A549 (cell line): ENCODE data around the gene NLRC5. TPM values are rescaled to one million over a fixed set of nuclear protein-coding genes. Genes with fewer than 3 reads are reported as not detected.
"Not testable (repeated sequence)": the region's sequence is repeated elsewhere in the genome, so short reads cannot be mapped to it uniquely, and the experiment has no call there.

Experiments used
- ATAC-seq, 2 experiments: fragments of 200-7000 bp in 1 of 2; fragments of >200 bp in 1 of 2; cut with Nextera tagmentation in 1 of 2; cut with Tn5 transposase in 1 of 2; 3 replicates each; pipeline versions ENCODE4 v1.8.0 to v1.9.1; 2018 to 2020; ENCODE audit warnings: mild to moderate bottlenecking in 1 of 2, moderate library complexity in 1 of 2
- CTCF ChIA-PET: fragments of 300-600 bp; sonication (Branson Sonifier 250); formaldehyde crosslinking; extraction: SDS; loops from one replicate; lab custom pipeline; 2021; ENCODE audit warnings: antibody characterized with exemption, inconsistent platforms; lab: Yijun Ruan, JAX
- POLR2A ChIA-PET: fragments of 350-600 bp; formaldehyde crosslinking; extraction: SDS; loops from one replicate; lab custom pipeline; 2021; ENCODE audit warnings: antibody characterized with exemption, inconsistent platforms; lab: Yijun Ruan, JAX
- DNase-seq, 2 experiments: peaks; one replicate each; pipeline versions ENCODE4 v3.0.0 to v3.0.0-alpha.2; 2011 to 2016; ENCODE audit warnings: low read depth in 1 of 2, low spot score in 1 of 2
- FAIRE-seq: peaks from 2 replicates; lab custom pipeline; 2011; peaks lifted over from hg19 to GRCh38; lab: Jason Lieb, UNC
- H3K27ac ChIP-seq, 2 experiments: fragments of >200 bp; sonication (Bioruptor Twin); formaldehyde crosslinking; 3 replicates each; pipeline ENCODE4 v1.5.1; 2016 to 2017
- H3K4me1 ChIP-seq: fragments of >200 bp; sonication (Bioruptor Twin); formaldehyde crosslinking; 3 replicates; pipeline ENCODE4 v1.6.1; 2016
- H3K4me2 ChIP-seq: fragments of >200 bp; sonication (Bioruptor Twin); formaldehyde crosslinking; 3 replicates; pipeline ENCODE4 v1.6.1; 2016
- H3K4me3 ChIP-seq: fragments of >200 bp; sonication (Bioruptor Twin); formaldehyde crosslinking; 3 replicates; pipeline ENCODE4 v1.5.1; 2016
- H3K9me3 ChIP-seq: fragments of >200 bp; sonication (Bioruptor Twin); formaldehyde crosslinking; 3 replicates; pipeline ENCODE4 v1.6.1; 2016
- BHLHE40 ChIP-seq: IDR thresholded peaks from 2 replicates; pipeline ENCODE4 v1.6.1; 2012; ENCODE audit warnings: low read depth, low read length, inconsistent platforms
- CBX2 ChIP-seq: fragments of 200-600 bp; sonication (generic); IDR thresholded peaks from 2 replicates; pipeline ENCODE4 v1.6.1; 2016; ENCODE audit warnings: low read depth, mild to moderate bottlenecking, borderline replicate concordance
- CBX8 ChIP-seq: fragments of 200-600 bp; sonication (generic); IDR thresholded peaks from 2 replicates; pipeline ENCODE4 v1.6.1; 2016
- CHD2 ChIP-seq: fragments of 150-350 bp; IDR thresholded peaks from 2 replicates; pipeline ENCODE4 v1.6.1; 2014; ENCODE audit warnings: low read length; ENCODE audit not compliant: partially characterized antibody
- CTCF ChIP-seq: fragments of >200 bp; sonication (Bioruptor Twin); formaldehyde crosslinking; IDR thresholded peaks from 3 replicates; pipeline ENCODE4 v1.5.1; 2016
- E2F6 ChIP-seq: IDR thresholded peaks from 2 replicates; pipeline ENCODE4 v1.6.1; 2012; ENCODE audit warnings: low read depth, borderline replicate concordance
- EP300 ChIP-seq, 2 experiments: fragments of >200 bp; sonication (Bioruptor Twin); formaldehyde crosslinking; IDR thresholded peaks; 2 replicates in 1 of 2; 3 replicates in 1 of 2; pipeline ENCODE4 v1.6.1; 2016 to 2017
- ESRRA ChIP-seq: fragments of 150-350 bp; IDR thresholded peaks from 2 replicates; pipeline ENCODE4 v1.6.1; 2014; ENCODE audit warnings: mild to moderate bottlenecking, low read length, borderline replicate concordance
- FOSB ChIP-seq: fragments of 250-450 bp; sonication (Bioruptor Pico); IDR thresholded peaks from 2 replicates; pipeline ENCODE4 v1.5.0; 2020; ENCODE audit warnings: mild to moderate bottlenecking, moderate library complexity
- HES2 ChIP-seq: fragments of >200 bp; sonication (Bioruptor Twin); formaldehyde crosslinking; IDR thresholded peaks from 2 replicates; pipeline ENCODE4 v1.6.1; 2016
- HOXA7 ChIP-seq: fragments of 250-450 bp; sonication (Bioruptor Pico); IDR thresholded peaks from 2 replicates; pipeline ENCODE4 v1.5.0; 2020; ENCODE audit warnings: mild to moderate bottlenecking, moderate library complexity
- JUNB ChIP-seq: fragments of >200 bp; sonication (Bioruptor Twin); formaldehyde crosslinking; IDR thresholded peaks from 2 replicates; pipeline ENCODE4 v1.6.1; 2016
- KDM1A ChIP-seq: fragments of 200-600 bp; sonication (generic); IDR thresholded peaks from 2 replicates; pipeline ENCODE4 v1.6.1; 2016; ENCODE audit warnings: low read depth, mild to moderate bottlenecking
- MAFK ChIP-seq: fragments of 450-650 bp; IDR thresholded peaks from 2 replicates; pipeline ENCODE4 v1.6.1; 2014; ENCODE audit not compliant: partially characterized antibody
- MAZ ChIP-seq: fragments of 150-350 bp; IDR thresholded peaks from 2 replicates; pipeline ENCODE4 v1.6.1; 2014; ENCODE audit warnings: antibody characterized with exemption, low read depth, low read length, borderline replicate concordance
- NPAS2 ChIP-seq: fragments of 250-450 bp; sonication (Bioruptor Pico); IDR thresholded peaks from 2 replicates; pipeline ENCODE4 v1.8.0; 2022; ENCODE audit warnings: mild to moderate bottlenecking, moderate library complexity, borderline replicate concordance
- POLR2AphosphoS2 ChIP-seq: conservative IDR thresholded peaks from 2 replicates; pipeline ENCODE4 v1.6.1; 2012; ENCODE audit warnings: low read length, improper control_type of control experiment, inconsistent platforms
- RARB ChIP-seq: fragments of 250-450 bp; sonication (Bioruptor Pico); IDR thresholded peaks from 2 replicates; pipeline ENCODE4 v1.8.0; 2021; ENCODE audit warnings: mild to moderate bottlenecking, moderate library complexity
- REST ChIP-seq: fragments of 200-600 bp; sonication (generic); IDR thresholded peaks from 2 replicates; pipeline ENCODE4 v1.6.1; 2016; ENCODE audit warnings: antibody characterized with exemption, mild to moderate bottlenecking, moderate library complexity
- RNF2 ChIP-seq: fragments of 200-600 bp; sonication (generic); IDR thresholded peaks from 2 replicates; pipeline ENCODE4 v1.6.1; 2016; ENCODE audit warnings: low read depth, mild to moderate bottlenecking, antibody characterized with exemption, moderate library complexity, borderline replicate concordance
- SMC3 ChIP-seq: fragments of >200 bp; sonication (Bioruptor Twin); formaldehyde crosslinking; IDR thresholded peaks from 3 replicates; pipeline ENCODE4 v1.6.1; 2018; ENCODE audit warnings: inconsistent platforms
- TFCP2L1 ChIP-seq: fragments of 250-450 bp; sonication (Bioruptor Pico); IDR thresholded peaks from 2 replicates; pipeline ENCODE4 v1.5.0; 2021; ENCODE audit warnings: mild to moderate bottlenecking
- ZSCAN20 ChIP-seq: fragments of 250-450 bp; sonication (Bioruptor Pico); IDR thresholded peaks from 2 replicates; pipeline ENCODE4 v1.8.0; 2022; ENCODE audit warnings: mild to moderate bottlenecking, moderate library complexity
- WGBS: methylation state at CpG from one replicate; pipeline ENCODE4 v1.1.6; 2017; ENCODE audit errors: missing lambda C conversion rate; 5-methylcytosine and 5-hydroxymethylcytosine counted together
- polyA plus RNA-seq, 4 experiments: library from polyadenylated mRNA; depleted of rRNA in 3 of 4; stranded (reverse); fragments of >200 nt; fragmentation: RNase III in 1 of 4; extraction: RNeasy Plus Mini Kit Qiagen cat#74134 plus additional on column Dnase treatment in 1 of 4; gene quantifications; 2 replicates in 3 of 4; 3 replicates in 1 of 4; pipeline ENCODE4 v1.2.3, GENCODE V29; 2011 to 2017

NLRC5 gene
- polyA plus RNA-seq, 2 of the 4 experiments (the other 2 are of a cell fraction), result 2.5 to 3.6 TPM

GRCh38 chr16:56971768-56972043 lies 17.7 kb upstream of the NLRC5 start (continued):
- TF ChIP-seq REST, result no peak
- no peak for TF ChIP-seq SMC3
- TF ChIP-seq ZSCAN20 (CRISPR knock-in tag), result no peak
- TF ChIP-seq JUNB, result no peak
- TF ChIP-seq MAFK, result no peak
- TF ChIP-seq MAZ, result no peak
- TF ChIP-seq ESRRA, result no peak
- TF ChIP-seq, all 56 proteins: peak for 0

GRCh38 chr16:56972403-56973293 lies 16.7 kb upstream of the NLRC5 start:
- Histone ChIP-seq H3K4me1 (no peaks in the 10 kb centered on the region; the same call in 2 of the 3 replicates), H3K27ac (no peak overlapping the region), H3K4me2 (no peak overlapping the region), H3K9me3 (no peaks in the 10 kb centered on the region), H3K4me3 (no peak overlapping the region)
- DNase-seq, result no peak
- no peak for TF ChIP-seq TFCP2L1 (CRISPR knock-in tag)
- no peak for TF ChIP-seq E2F6
- no peak for TF ChIP-seq RARB (CRISPR knock-in tag)
- TF ChIP-seq EP300 (IDR thresholded peaks at IDR 0.05), result no peak
- no peak for TF ChIP-seq HES2
- no peak for TF ChIP-seq BHLHE40
- TF ChIP-seq CBX8, result no peak
- no peak for TF ChIP-seq HOXA7 (CRISPR knock-in tag)
- no peak for TF ChIP-seq CTCF
- TF ChIP-seq RNF2, result no peak
- TF ChIP-seq FOSB (CRISPR knock-in tag), result no peak
- no peak for ATAC-seq
- FAIRE-seq, result no peak
- CTCF ChIA-PET, result interaction anchor here (1.0 to 1.5 kb wide), 6 partner anchors 9 to 112 kb away, joined by 3 to 8 read pairs (median 4); partner anchors contain the start of gene CETP
- WGBS, result 62% methylated on average over 17 of the region's 18 CpGs
- POLR2A ChIA-PET, result no interaction called here

GRCh38 chr16:56973294-56973689 lies 16.1 kb upstream of the NLRC5 start:
- ATAC-seq, result no peak
- Histone ChIP-seq H3K9me3 (no peaks in the 10 kb centered on the region), H3K4me3 (no peak overlapping the region), H3K4me2 (no peak overlapping the region), H3K27ac (no peak overlapping the region), H3K4me1 (no peaks in the 10 kb centered on the region)
- no peak for DNase-seq
- 66% methylated on average over 9 of the region's 9 CpGs for WGBS
- TF ChIP-seq CBX2 (no peak), CHD2 (no peak), MAZ (no peak), KDM1A (no peak), POLR2AphosphoS2 (no peak), NPAS2 (CRISPR knock-in tag) (no peak)
- CTCF ChIA-PET, result interaction anchor here (1.2 to 2.8 kb wide), 3 partner anchors 9 to 111 kb away, joined by 3 to 16 read pairs (median 8); no protein-coding TSS in a partner anchor
- FAIRE-seq, result no peak
- POLR2A ChIA-PET, result no interaction called here

- ATAC-seq, DNase-seq, H3K4me3 ChIP-seq, H3K27ac ChIP-seq, H3K4me2 ChIP-seq, POLR2A ChIA-PET, H3K9me3 ChIP-seq, H3K4me1 ChIP-seq, FAIRE-seq: not testable (repeated sequence)
- CTCF ChIA-PET, result interaction anchor here (1.2 to 2.8 kb wide), 2 partner anchors 9 to 111 kb away, joined by 3 to 16 read pairs; no protein-coding TSS in a partner anchor
- 91% methylated on average over 7 of the region's 7 CpGs for WGBS
These were observed 15.5 kb upstream of the NLRC5 start for GRCh38 chr16:56973899-56974298.
